Activated CD8-positive, alpha-beta memory T cell treated with anti-CD3 and anti-CD28 coated beads for 1 hour (primary cell): ENCODE measurements around the gene SHE.

Experiments used
- DNase-seq, 2 donors: peaks; one replicate each; pipeline ENCODE4 v3.0.0-alpha.2; 2020; ENCODE audit warnings: low read depth in 1 of 2; ENCODE audit errors: extremely low read depth in 1 of 2

SHE gene

GRCh38 chr1:154481053-154481452, 21.2 kb downstream of the SHE start:
- no peak for DNase-seq

- DNase-seq: no peak
Measured at GRCh38 chr1:154479764-154480421, 22.3 kb downstream of the SHE start.

- DNase-seq: no peak
Measured at GRCh38 chr1:154478639-154479038, 23.6 kb downstream of the SHE start.

GRCh38 chr1:154478013-154478412, 24.2 kb downstream of the SHE start:
- DNase-seq: no peak

GRCh38 chr1:154476791-154477190, 25.4 kb downstream of the SHE start:
- DNase-seq: no peak

- DNase-seq: no peak
Measured at GRCh38 chr1:154474802-154475201, 27.4 kb downstream of the SHE start.

GRCh38 chr1:154471304-154471703, 30.9 kb downstream of the SHE start:
- no peak for DNase-seq

GRCh38 chr1:154469844-154470560, 32.2 kb downstream of the SHE start:
- DNase-seq: no peak

- DNase-seq: no peak
Measured at GRCh38 chr1:154468535-154469250, 33.5 kb downstream of the SHE start.

- no peak for DNase-seq
Measured at GRCh38 chr1:154467434-154468102, 34.6 kb downstream of the SHE start.

- no peak for DNase-seq
Measured at GRCh38 chr1:154466921-154467417, 35.2 kb downstream of the SHE start.

- DNase-seq: no peak
Measured at GRCh38 chr1:154466206-154466605, 36.0 kb downstream of the SHE start.

GRCh38 chr1:154465621-154466195, 36.5 kb downstream of the SHE start:
- no peak for DNase-seq

- peak in 1 of 2 donors; percentile 35 for DNase-seq
Measured at GRCh38 chr1:154463512-154463990, 38.7 kb downstream of the SHE start.

GRCh38 chr1:154460695-154461260, 41.4 kb downstream of the SHE start:
- DNase-seq: no peak

- DNase-seq: no peak
Measured at GRCh38 chr1:154459080-154459479, 43.1 kb downstream of the SHE start.

GRCh38 chr1:154456631-154457030, 45.6 kb downstream of the SHE start:
- no peak for DNase-seq

GRCh38 chr1:154454386-154455120, 47.7 kb downstream of the SHE start:
- DNase-seq: no peak

- no peak for DNase-seq
Measured at GRCh38 chr1:154453574-154454352, 48.4 kb downstream of the SHE start.
